Brain pericyte (primary cell): ENCODE data around the gene TSPAN4.

Source experiments
- DNase-seq: peaks from one replicate; pipeline ENCODE4 v3.0.0-alpha.2; 2012; ENCODE audit warnings: low read depth, low spot score

The TSPAN4 gene

GRCh38 chr11:849951-850774, 7.5 kb downstream of the TSPAN4 start:
- DNase-seq = no peak

- DNase-seq = no peak
Measured at GRCh38 chr11:850775-851763, 8.4 kb downstream of the TSPAN4 start.

- DNase-seq = no peak
Measured at GRCh38 chr11:852762-853161, 10.1 kb downstream of the TSPAN4 start.

GRCh38 chr11:853682-854448, 11.2 kb downstream of the TSPAN4 start:
- no peak for DNase-seq

GRCh38 chr11:854601-855329, 12.1 kb downstream of the TSPAN4 start:
- DNase-seq = no peak

- no peak for DNase-seq
Measured at GRCh38 chr11:855330-855674, 12.7 kb downstream of the TSPAN4 start.

- DNase-seq = no peak
Measured at GRCh38 chr11:855796-856195, 13.1 kb downstream of the TSPAN4 start.

- DNase-seq = no peak
Measured at GRCh38 chr11:856397-856796, 13.7 kb downstream of the TSPAN4 start.

GRCh38 chr11:858053-858761, 15.6 kb downstream of the TSPAN4 start:
- DNase-seq = no peak

- no peak for DNase-seq
Measured at GRCh38 chr11:858762-859339, 16.2 kb downstream of the TSPAN4 start.

- DNase-seq = peak; percentile 58
Measured at GRCh38 chr11:859394-860131, 16.9 kb downstream of the TSPAN4 start.

- DNase-seq = no peak
Measured at GRCh38 chr11:860234-861104, 17.8 kb downstream of the TSPAN4 start.

GRCh38 chr11:861105-861479, 18.4 kb downstream of the TSPAN4 start:
- no peak for DNase-seq

GRCh38 chr11:862081-862661, 19.5 kb downstream of the TSPAN4 start:
- DNase-seq = no peak

GRCh38 chr11:862696-863022, 20.0 kb downstream of the TSPAN4 start:
- no peak for DNase-seq

GRCh38 chr11:863023-863909, 20.6 kb downstream of the TSPAN4 start:
- DNase-seq = no peak
